Tibial nerve (tissue), 4 donors: Measurements from ENCODE around the gene IFNA17. TPM values are rescaled to one million over a fixed set of nuclear protein-coding genes. Genes with fewer than 3 reads are reported as not detected.
A peak's percentile ranks its signal among the peaks of the same experiment; 100 is the strongest.
"Not testable (repeated sequence)": the region's sequence is repeated elsewhere in the genome, so short reads cannot be mapped to it uniquely, and the experiment has no call there.

Experiments used
- DNase-seq, 2 donors: peaks; one replicate each; pipeline ENCODE4 v3.0.0-alpha.2; 2019; ENCODE audit warnings: low spot score in 2 of 2
- H3K27ac ChIP-seq, 4 donors: fragments of 200-600 bp; sonication (generic) in 3 of 4; one replicate each; pipeline ENCODE4 v1.5.1; 2017 to 2019; ENCODE audit warnings: mild to moderate bottlenecking in 1 of 4
- H3K27me3 ChIP-seq, 2 donors: fragments of 200-600 bp; sonication (generic) in 1 of 2; one replicate each; pipeline versions ENCODE4 v1.5.1 to v1.6.0; 2017 to 2019
- H3K36me3 ChIP-seq, 3 donors: fragments of 200-600 bp; sonication (generic); one replicate each; pipeline ENCODE4 v1.5.1; 2018 to 2019
- H3K4me1 ChIP-seq, 4 donors: fragments of 200-600 bp; sonication (generic) in 3 of 4; one replicate each; pipeline ENCODE4 v1.5.1; 2017 to 2019
- H3K4me3 ChIP-seq, 4 donors: fragments of 200-600 bp; sonication (generic) in 3 of 4; one replicate each; pipeline ENCODE4 v1.5.1; 2017 to 2019; ENCODE audit warnings: mild to moderate bottlenecking in 1 of 4, moderate library complexity in 1 of 4
- H3K9me3 ChIP-seq, 4 donors: fragments of 200-600 bp; sonication (generic) in 3 of 4; one replicate each; pipeline ENCODE4 v1.5.1; 2017 to 2019
- CTCF ChIP-seq, 5 experiments: fragments of 200-600 bp in 3 of 5; fragments of 450-650 bp in 2 of 5; sonication (generic) in 3 of 5; IDR thresholded peaks; one replicate each; pipeline ENCODE4 v1.5.1; 2016 to 2019; ENCODE audit warnings: antibody characterized with exemption in 5 of 5, mild to moderate bottlenecking in 3 of 5, moderate library complexity in 2 of 5
- EP300 ChIP-seq, 2 donors: sonication (generic); formaldehyde crosslinking; IDR thresholded peaks; one replicate each; pipeline ENCODE4 v1.6.1; 2017; ENCODE audit warnings: antibody characterized with exemption in 2 of 2, mild to moderate bottlenecking in 1 of 2
- POLR2A ChIP-seq, 2 donors: fragments of 450-650 bp; IDR thresholded peaks; one replicate each; pipeline ENCODE4 v1.6.1; 2017; ENCODE audit warnings: antibody characterized with exemption in 2 of 2, mild to moderate bottlenecking in 2 of 2, moderate library complexity in 2 of 2
- WGBS, 2 donors: methylation state at CpG; one replicate each; pipeline ENCODE4 v1.1.5; 2018; 5-methylcytosine and 5-hydroxymethylcytosine counted together
- total RNA-seq, 4 donors: library from RNA; depleted of rRNA; stranded (reverse); fragments of >200 nt; gene quantifications; one replicate each; pipeline ENCODE4 v1.1.0, GENCODE V29; 2016

The IFNA17 gene
- total RNA-seq, 4 donors from 2014 or later: not detected

DNA sequence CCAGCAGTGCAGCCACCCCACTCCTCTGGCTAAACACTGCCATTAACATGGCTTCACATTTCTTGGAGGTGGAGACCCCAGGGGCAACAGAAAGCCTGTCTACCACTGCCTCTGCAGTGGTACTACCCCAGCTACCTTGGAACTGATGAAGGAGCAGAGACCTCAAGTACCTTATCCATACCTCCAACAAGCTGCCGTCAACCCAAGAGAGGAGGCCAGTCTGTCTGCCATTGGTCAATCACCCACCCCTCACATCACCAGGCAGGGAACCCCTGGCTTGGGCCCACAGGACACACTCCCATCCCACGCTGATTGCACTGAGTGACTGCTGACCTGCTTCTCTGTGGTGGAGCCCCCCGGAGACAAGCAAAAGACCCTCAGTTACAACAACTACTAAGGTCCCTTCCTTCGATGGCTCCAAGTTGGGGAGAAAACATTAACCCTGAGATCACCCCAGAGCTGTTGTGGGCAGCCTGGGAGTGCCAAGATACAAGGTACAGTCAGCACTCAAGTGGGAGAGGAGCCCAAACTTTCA, 6.2 kb upstream of the IFNA17 start:
- Histone ChIP-seq H3K4me3 (no peak overlapping the region), H3K36me3 (no peaks in the 10 kb centered on the region), H3K9me3 (no peaks in the 10 kb centered on the region), H3K27ac (no peak overlapping the region), H3K27me3 (no peaks in the 10 kb centered on the region), H3K4me1 (no peaks in the 10 kb centered on the region)
- WGBS, 2 donors: 84 to 89% methylated on average over 4 of the region's 4 CpGs
- TF ChIP-seq CTCF (IDR thresholded peaks at IDR 0.05) (no peak), POLR2A (IDR thresholded peaks at IDR 0.05) (no peak), EP300 (IDR thresholded peaks at IDR 0.05) (no peak)
- no peak for DNase-seq

DNA sequence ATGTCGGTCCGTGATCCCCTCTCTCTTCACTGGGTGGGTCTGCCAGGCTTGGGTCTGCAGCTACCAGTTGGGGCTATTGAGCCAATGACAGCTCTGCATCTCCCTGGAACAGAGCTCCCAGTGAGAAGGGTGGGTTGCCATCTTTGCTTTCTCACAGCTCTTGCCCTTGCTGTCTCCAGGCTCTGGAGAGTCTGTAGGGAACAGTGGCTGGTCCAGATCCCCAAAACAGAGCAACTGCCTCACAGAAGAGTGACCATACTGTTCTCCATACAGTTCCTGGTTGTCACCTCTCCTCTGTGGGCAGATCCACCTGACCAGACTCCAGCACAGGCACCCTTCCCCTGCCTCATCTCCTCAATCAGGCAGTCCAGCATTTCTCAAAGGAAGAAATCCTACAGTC, 5.2 kb upstream of the IFNA17 start:
- TF ChIP-seq POLR2A (IDR thresholded peaks at IDR 0.05) (no peak), EP300 (IDR thresholded peaks at IDR 0.05) (no peak), CTCF (IDR thresholded peaks at IDR 0.05) (no peak)
- H3K27me3 ChIP-seq: no peaks in the 10 kb centered on the region
- H3K4me3 ChIP-seq: no peak overlapping the region
- DNase-seq: no peak
- no peaks in the 10 kb centered on the region for H3K4me1 ChIP-seq
- H3K36me3 ChIP-seq: no peaks in the 10 kb centered on the region
- no peaks in the 10 kb centered on the region for H3K9me3 ChIP-seq
- H3K27ac ChIP-seq: no peak overlapping the region
- WGBS, 2 donors: 83 to 100% methylated on average over 2 of the region's 2 CpGs

GRCh38 chr9:21217211-21217610, 10.8 kb downstream of the IFNA17 start, which contains the start of gene IFNA16:
TSS of gene IFNA16 (minus strand) at chr9:21217311. CDS start at chr9:21217305, 6 bp downstream.
- H3K4me3 ChIP-seq, H3K9me3 ChIP-seq, H3K4me1 ChIP-seq, H3K27ac ChIP-seq, H3K36me3 ChIP-seq, DNase-seq, H3K27me3 ChIP-seq: not testable (repeated sequence)
- WGBS, 2 donors: 81 to 85% methylated on average over 1 of the region's 1 CpG

GRCh38 chr9:21213411-21214326, 14.4 kb downstream of the IFNA17 start:
- not testable (repeated sequence) for H3K27ac ChIP-seq, H3K36me3 ChIP-seq, H3K4me1 ChIP-seq, H3K9me3 ChIP-seq, H3K27me3 ChIP-seq, DNase-seq, H3K4me3 ChIP-seq
- WGBS, 2 donors: 40 to 46% methylated on average over 5 of the region's 5 CpGs
- TF ChIP-seq CTCF (IDR thresholded peaks at IDR 0.05): peak in 1 of 5 experiments; percentile 16

GRCh38 chr9:21212160-21212559, 15.9 kb downstream of the IFNA17 start:
- WGBS, 2 donors: 39 to 70% methylated on average over 2 of the region's 2 CpGs
- not testable (repeated sequence) for H3K9me3 ChIP-seq, H3K36me3 ChIP-seq, H3K27ac ChIP-seq, H3K4me3 ChIP-seq, H3K27me3 ChIP-seq, DNase-seq, H3K4me1 ChIP-seq

- H3K27me3 ChIP-seq, H3K4me1 ChIP-seq, H3K9me3 ChIP-seq, H3K27ac ChIP-seq, H3K4me3 ChIP-seq, DNase-seq, H3K36me3 ChIP-seq: not testable (repeated sequence)
- WGBS, 2 donors: 100% methylated on average over 1 to 2 of the region's 2 CpGs
Measured at GRCh38 chr9:21210782-21211181, 17.2 kb downstream of the IFNA17 start.
